Suppressor macrophage (primary cell): ENCODE measurements around the gene BIVM.
A peak's percentile ranks its signal among the peaks of the same experiment; 100 is the strongest.

ENCODE experiments used
- DNase-seq, 4 experiments: peaks; one replicate each; pipeline ENCODE4 v3.0.0-alpha.2; 2020 to 2022

Gene BIVM

DNA sequence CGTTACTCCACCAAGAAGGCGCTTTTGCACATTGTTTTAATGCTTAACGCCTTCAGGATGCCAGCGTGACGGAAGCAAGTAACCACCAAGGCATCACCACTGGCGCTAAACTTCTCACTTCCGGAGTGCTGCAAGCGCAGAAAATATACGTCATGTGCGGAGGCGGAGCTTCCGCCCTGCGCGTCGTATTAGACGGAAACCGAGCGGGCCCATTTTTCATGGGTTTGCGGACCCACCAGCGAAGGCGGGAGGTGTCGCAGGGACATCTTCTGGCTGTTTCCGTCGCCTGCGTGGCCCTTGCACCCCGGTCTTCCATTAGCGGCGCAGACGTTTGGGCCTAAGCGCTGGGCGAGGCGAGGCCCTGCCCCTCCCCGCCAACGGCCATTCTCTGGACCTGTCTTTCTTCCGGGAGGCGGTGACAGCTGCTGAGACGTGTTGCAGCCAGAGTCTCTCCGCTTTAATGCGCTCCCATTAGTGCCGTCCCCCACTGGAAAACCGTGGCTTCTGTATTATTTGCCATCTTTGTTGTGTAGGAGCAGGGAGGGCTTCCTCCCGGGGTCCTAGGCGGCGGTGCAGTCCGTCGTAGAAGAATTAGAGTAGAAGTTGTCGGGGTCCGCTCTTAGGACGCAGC is 46.8 kb downstream of the BIVM start, which contains the start of gene ERCC5:
Gene ERCC5, plus strand, starts transcription at position 403 of the 631 bp plus-strand sequence. CDS start 235 bp downstream, outside the sequence.
- DNase-seq: peak; percentile 99

DNA sequence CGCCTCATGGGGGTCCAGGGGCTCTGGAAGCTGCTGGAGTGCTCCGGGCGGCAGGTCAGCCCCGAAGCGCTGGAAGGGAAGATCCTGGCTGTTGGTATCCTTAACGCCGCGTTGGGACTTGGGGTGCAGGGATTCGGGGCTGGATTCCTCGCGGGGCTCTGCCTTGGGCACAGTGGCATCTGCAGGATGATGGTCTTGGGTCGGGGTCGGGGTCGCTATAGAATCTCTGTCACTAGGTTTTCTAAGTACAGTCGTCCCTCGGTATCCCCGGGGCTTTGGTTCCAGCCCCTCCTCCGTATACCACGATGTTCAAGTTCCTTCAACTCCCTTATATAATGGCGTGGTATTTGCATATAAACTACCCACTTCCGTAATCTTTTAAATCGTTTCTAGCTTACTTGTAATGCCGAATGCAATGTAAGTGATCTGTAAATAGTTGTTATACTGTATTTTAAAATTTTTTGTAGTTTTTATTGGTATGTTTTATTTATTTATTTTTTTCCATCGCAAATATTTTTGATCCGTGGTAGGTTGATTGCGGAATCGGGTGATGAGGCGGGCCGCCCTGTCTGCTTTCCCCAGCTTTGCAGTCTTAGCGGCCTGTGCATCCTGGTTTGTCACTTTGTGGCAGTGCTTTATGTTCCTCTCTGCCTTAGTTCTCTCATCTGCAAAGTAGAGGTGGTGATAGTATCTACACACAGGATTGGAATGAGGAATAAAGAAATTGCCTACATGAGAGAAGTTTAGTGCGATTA is 47.5 kb downstream of the BIVM start:
- DNase-seq: peak; percentile 69 to 82 (median 78)

GRCh38 chr13:102847272-102848234 is 48.6 kb downstream of the BIVM start:
- peak; percentile 18 to 58 (median 46) for DNase-seq

GRCh38 chr13:102848956-102849355 is 50.0 kb downstream of the BIVM start:
- DNase-seq: no peak

DNA sequence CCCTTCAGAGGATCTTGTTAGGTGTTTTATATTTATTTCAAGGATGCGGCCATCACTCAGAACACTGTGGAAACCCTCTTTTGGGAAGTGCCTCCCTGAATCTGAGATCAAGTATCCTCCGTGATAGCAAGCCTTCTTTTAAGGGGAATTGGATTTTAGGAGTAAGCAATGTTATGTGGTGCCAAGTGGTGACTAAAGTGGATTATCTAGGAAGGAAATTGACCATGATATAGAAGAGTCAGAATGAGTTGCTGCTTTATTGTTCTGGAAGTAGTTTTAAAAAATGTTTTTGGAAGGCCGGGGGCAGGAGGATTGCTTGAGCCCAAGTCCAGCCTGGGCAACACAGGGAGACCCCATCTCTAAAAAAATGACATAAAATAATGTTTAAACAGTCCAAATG is 53.6 kb downstream of the BIVM start:
- DNase-seq: no peak

DNA sequence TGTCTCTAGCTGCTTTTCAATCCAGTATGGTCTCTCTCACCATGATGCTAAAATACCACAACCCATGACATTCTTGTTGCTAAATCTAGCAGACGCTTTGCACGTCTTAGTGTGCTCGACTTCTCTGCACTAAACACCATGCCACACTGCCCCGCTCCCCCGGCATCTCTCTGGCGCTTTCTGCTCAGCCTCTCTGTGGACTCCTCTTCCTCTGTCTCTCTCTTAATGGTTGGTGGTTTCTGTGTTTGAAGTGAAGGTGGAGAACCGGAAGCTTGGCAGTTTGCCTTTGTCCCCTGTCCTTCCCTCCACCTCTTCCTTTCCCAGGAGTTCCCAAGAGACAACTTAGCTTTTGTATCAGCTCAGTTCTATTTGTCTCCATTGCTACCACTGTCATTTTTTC is 55.8 kb downstream of the BIVM start:
- DNase-seq: no peak

DNA sequence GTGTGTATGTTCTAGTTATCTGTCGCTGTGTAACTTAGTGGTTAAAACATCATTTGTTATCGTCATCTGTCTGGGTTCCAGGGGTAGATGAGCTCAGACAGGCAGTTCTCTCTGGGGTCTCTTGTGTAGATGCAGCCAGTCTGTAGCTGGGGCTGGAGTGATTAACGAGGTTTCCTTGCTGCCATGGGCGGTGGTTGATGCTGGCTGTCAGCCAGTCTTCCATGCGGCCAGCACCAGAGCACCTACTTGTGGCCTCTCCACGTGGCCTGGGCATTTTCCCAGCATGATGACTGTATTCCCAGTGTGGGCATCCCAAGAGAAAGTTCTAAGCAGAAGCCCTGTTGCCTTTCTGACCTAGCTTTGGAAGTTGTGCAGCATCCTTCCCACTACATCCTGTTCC is 57.6 kb downstream of the BIVM start:
- no peak for DNase-seq

DNA sequence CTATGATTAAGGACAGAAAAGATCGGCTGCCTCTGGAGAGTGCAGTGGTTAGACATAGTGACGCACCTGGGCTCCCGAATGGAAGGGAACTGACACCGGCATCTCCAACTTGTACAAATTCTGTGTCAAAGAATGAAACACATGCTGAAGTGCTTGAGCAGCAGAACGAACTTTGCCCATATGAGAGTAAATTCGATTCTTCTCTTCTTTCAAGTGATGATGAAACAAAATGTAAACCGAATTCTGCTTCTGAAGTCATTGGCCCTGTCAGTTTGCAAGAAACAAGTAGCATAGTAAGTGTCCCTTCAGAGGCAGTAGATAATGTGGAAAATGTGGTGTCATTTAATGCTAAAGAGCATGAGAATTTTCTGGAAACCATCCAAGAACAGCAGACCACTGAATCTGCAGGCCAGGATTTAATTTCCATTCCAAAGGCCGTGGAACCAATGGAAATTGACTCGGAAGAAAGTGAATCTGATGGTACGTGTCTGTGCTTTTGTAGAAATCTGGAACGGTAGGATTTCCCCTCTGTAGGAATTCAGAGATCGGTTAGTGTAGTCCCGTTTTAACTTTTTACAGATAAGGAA is 63.8 kb downstream of the BIVM start:
- no peak for DNase-seq

DNA sequence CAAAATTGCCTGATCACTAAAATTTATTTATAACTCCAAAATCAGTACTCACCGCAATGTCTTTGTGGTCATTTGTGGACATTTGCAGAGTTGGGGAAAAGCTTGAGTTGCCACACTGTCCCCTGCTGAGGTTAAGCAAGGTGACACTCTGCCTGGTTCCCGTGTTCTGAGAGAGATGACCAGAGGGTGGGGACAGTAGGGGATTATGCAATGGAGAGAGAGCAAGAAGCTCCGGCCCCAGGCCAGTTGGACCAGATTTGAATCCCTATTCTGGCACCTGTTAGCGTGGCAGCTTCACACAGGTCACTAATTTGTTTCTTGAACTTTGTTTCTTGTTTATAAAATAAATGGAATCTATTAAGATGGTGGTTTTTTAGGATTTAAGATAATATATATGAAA is 64.7 kb downstream of the BIVM start:
- DNase-seq: peak in 2 of 4 experiments; percentile 8 to 14

DNA sequence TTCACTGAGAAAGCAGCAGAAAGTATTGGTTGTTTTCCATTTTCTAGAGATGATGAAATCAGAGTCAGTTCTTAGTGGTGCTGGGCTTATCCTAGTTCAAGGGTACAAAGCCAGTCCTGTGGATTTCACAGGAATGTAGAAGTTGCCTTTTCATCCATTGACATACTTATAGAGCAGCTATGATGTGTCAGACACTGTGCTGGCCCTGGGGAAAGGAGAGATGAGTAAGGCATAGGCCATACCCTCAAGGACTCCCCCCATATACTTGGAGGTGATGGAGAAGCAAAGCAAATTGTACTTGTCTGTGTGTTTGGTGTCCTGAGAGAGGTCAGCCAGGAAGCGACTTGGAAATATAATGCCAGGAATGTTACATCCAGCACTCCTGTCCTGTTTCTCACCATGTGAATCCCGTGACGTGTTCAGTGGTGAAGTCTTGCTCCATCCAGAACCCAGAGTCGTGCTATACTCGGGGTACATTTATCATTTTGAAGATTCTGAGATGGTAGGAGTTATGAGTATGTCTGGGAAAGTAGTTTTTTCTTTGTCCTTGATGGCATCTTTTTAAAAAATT is 69.5 kb downstream of the BIVM start:
- DNase-seq: no peak

GRCh38 chr13:102869948-102870676 is 71.2 kb downstream of the BIVM start:
- peak; percentile 13 to 53 (median 44) for DNase-seq

- DNase-seq: peak; percentile 49 to 70 (median 62)
Observed at GRCh38 chr13:102870677-102871415, 71.9 kb downstream of the BIVM start.

- DNase-seq: no peak
Observed at GRCh38 chr13:102872131-102872530, 73.2 kb downstream of the BIVM start.

- DNase-seq: no peak
Observed at GRCh38 chr13:102872531-102872930, 73.6 kb downstream of the BIVM start.

DNA sequence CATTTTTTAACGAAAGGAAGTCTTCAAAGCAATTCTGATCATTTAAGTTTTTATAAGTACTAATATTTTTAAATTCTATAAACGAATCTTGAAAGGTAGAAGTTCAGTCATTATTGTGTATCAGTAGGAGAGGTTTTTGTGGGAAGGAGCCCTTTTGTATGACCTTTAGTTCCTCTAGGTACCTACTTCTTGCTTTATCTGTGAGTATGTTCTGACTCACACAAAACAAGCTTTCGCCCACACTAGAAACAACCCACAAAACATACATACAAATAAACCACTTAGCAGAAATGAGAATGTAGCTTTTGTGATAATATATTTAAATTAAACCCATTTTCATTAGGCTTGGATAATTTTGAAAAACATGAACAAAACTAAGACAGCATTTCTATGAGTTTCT is 74.7 kb downstream of the BIVM start:
- DNase-seq: peak; percentile 18 to 63 (median 40)

DNA sequence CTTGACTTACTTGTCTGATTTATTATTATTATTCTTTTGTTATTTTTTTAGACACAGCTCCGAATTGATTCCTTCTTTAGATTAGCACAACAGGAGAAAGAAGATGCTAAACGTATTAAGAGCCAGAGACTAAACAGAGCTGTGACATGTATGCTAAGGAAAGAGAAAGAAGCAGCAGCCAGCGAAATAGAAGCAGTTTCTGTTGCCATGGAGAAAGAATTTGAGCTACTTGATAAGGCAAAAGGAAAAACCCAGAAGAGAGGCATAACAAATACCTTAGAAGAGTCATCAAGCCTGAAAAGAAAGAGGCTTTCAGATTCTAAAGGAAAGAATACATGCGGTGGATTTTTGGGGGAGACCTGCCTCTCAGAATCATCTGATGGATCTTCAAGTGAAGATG is 76.3 kb downstream of the BIVM start:
- no peak for DNase-seq

- DNase-seq: peak; percentile 1 to 53 (median 14)
Observed at GRCh38 chr13:102877303-102877702, 78.4 kb downstream of the BIVM start.

DNA sequence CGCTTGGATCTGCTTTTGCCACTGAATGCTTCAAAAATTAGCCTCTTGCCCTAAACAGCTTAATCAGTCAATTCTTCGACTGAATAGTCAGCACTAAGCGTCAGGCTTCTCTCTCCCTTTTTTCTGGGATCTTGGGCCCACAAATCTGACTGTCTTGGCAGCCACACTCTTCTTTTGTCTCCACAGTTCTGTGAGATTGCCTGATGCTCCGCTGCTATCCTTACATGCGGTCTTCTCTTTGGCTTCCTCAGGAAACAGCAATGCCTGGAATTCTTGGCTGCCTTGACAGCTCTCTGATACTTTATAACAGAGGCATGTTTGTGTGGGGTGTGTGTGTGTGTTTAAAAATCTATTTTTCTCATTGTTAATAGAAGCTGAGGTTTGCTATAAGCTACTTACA is 79.6 kb downstream of the BIVM start:
- DNase-seq: no peak

DNA sequence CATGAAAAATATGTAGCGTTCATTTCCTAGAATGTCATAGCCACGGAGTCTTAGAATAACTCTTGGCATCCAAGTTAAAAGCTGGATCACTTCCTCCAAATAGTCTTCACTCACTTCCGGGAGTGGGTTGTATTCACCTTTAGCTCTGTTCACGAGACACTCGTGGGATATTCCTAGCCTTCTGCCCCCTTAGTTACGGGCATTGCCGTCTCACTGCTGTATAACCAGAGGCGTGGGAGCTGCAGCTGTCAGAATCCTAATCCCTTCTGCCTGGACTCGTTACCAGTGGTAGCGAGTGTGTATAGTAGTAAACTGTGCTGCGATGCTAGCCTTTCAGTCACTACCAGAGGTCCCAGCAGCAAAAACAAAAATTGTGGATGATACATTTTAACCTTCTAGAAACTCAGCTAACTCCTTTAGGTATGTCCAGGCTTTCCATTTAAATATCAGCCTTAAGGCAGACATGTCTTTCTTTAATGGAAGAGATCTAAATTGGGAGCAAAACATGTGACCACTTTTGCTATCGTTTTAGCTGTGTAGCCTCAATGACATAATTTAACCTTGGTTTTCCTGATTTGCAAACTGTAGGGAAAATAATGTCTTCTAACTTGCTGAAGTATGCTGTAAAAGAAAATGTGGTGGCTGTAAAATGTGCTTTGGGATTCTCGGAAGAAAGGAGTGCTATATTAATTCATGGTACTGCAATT is 81.0 kb downstream of the BIVM start:
- DNase-seq: no peak
